ENCODE data around the gene PTS.

The PTS gene

DNA sequence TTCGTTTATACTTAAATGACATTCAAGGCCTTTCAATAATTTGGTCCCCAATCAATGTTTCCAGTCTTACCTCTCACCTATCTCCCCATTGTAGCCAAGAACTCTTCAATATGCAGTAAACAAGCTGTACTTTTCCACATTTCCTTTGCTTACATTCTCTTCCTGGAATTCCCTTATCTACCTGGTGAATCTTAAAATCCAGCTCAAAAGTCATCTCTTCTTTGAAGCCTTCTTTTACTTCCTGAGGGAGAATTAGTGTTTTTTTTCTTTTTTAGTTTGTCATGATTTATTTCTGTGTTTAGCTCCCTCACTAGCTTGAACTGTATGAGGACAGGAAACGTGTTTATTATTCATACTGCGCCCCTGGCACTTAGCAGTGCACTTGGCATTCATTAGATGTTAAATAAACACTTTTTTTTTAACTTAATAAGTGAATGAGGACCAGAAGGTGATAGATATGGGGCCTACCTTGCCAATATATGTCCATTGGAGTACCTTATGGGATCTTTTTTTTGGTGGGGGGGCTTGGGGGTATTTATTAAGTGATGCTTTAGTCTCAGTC lies 4.9 kb upstream of the PTS start:
- no peak for DNase-seq (ENCODE audit: low spot score)

DNA sequence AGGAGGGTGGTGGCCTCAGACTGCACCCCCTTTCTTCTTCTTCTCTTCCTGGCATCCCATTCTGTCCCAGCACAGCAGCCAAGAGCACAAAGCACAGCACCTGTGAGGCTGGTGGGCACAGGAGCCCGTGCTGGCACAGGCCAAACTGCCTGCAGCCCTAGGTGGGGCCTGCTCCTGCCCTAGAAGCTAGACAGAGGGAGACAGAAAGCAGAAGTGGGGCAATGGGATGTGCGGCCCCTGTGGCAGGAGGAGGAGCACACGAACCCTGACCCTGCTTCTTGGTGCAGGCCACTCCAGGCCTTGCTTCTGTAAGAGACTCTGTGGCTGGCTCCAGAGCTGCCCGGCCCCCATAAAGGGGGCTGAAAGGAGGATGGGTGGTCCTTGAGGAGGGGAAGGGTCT lies 3.9 kb upstream of the PTS start:
- DNase-seq (ENCODE audit: low spot score), result no peak

DNA sequence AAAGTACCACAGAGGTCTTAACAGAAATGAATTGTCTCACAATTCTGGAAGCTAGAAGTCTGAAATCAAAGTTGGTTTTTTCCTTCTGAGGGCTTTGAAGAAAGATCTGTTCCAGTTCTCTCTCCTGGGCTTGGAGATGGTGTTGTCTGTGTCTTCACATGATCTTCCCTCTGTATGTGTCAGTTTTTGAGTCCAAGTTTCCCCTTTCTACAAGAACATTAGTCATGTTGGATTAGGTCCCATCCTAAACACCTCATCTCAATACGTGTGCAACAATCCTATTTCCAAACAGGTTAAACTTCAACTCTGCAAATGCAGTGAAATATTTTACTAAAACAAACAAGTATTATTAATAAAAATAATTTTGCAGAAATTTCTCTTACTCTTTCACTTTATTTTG lies 3.1 kb upstream of the PTS start:
- DNase-seq (ENCODE audit: low spot score), result no peak

DNA sequence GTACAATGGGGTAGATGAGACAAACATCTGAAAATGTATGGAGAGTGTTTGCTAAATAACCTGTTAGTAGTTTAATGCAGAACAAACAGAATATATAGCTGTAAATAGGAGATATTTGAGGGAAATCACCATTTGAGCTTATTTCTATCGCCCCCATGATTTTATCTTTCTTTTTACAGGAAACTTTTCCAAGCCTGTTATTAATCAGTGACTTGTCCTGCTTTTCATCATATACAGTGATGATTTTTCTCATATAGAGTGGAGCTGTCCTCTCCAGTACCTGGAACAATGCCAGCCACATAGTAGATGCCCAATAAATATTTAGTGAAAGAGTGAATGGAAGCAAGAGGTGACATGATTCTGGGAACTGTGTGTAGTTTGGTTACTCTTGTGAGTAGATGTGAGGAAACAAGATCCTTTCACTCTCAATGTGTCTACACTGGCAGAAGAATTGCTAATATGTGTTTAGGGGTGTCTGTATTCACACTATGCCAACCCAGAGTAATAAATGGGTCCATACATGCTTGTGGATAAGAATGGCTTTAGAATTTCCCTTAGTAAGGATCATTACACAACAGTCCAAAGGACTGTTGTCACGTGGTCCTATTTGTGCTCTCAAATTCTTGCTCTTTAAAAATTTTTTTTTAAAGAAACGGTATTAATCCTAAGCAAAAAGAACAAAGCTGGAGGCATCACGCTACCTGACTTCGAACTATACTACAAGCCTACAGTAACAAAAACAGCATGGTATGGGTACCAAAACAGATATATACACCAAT lies 2.3 kb upstream of the PTS start:
- no peak for DNase-seq (ENCODE audit: low spot score)

DNA sequence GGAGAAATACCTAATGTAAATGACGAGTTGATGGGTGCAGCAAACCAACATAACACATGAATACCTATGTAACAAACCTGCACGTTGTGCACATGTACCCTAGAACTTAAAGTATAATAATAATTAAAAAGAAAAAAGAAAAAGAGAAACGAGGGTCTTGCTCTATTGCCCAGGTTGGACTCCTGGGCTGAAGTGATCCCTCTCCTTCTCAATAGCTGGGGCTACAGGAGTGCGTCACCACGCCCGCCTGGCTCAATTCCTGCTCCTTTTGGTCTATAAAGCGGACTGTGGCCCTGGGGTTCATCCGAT lies 521 bp upstream of the PTS start:
- peak; percentile 75 for DNase-seq (ENCODE audit: low spot score)

DNA sequence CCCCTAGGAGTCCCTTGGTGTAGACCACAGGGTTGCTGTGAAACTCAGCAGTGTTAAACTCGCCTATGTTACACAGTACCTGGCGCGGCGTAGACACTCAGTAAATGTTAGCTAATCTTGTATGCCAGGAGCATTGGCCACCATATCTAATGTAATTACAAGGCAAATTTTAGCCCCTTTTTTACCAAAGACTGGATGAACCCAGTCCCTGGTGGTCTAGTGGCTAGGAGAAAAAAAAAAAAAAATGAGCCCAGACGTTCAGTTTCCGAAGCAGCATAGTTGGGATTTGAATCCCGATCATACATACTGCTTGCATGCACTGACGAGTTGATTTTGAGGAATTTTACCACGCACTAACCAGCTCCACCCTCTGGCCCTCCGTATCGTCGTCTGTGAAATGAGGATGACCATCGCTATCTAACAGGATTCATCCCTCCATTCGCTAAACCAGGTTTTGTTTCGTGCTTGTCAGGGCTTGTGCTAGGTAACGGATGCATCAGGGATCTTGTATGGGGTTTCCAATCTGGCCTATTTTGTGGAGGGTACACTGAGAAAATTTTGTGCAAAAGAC lies 688 bp downstream of the PTS start:
- DNase-seq (ENCODE audit: low spot score), result peak; percentile 51

DNA sequence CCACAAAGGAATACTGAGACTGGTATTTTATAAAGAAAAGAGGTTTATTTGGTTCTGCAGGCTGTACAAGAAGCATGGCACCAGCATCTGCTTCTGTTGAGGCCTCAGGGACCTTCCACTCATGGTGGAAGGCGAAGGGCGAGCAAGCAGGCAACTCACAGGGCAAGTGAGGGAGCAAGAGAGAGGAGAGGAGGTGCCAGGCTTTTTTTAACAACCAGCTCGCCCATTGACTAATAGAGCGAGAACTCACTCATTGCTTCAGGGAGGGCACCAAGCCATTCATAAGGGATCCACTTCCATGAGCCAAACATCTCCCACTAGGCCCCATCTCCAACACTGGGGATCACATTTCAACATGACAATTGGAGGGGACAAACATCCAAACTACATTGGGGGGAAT lies 1.2 kb downstream of the PTS start:
- DNase-seq (ENCODE audit: low spot score), result no peak

DNA sequence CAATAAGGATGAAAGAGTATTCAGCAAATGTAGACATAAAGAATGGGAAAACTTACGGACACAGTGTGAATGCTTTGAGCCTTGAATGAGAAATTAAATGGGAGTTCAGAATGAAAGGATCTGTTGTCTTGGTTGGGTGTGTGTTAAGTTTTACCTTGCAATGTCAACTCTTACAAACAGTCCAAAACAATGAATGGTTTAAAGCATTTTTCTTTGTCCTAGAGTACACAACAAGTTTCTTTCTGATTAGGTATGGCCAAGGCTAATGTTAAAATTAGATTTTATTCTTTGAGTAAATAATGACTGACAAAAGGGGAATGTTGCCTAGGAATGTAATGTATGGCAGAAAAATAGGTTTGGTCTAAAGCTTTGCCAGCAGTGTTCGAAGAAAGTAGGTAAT lies 2.5 kb downstream of the PTS start:
- DNase-seq (ENCODE audit: low spot score), result no peak

DNA sequence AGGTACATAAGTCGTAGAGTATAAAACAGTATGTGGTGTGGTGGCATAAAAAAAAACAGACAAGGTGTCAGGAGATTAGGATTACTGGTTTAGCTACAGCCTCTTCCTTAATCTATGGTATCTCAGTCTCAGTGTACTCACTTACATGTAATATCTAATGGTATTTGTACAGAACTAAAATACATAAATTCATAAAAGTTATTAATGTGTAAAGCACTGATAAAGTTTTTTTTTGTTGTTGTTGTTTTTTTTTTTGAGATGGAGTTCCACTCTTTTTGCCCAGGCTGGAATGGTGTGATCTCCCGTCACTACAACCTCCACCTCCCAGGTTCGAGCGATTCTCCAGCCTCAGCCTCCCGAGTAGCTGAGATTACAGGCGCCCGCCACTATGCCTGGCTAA lies 2.9 kb downstream of the PTS start:
- DNase-seq (ENCODE audit: low spot score), result no peak

DNA sequence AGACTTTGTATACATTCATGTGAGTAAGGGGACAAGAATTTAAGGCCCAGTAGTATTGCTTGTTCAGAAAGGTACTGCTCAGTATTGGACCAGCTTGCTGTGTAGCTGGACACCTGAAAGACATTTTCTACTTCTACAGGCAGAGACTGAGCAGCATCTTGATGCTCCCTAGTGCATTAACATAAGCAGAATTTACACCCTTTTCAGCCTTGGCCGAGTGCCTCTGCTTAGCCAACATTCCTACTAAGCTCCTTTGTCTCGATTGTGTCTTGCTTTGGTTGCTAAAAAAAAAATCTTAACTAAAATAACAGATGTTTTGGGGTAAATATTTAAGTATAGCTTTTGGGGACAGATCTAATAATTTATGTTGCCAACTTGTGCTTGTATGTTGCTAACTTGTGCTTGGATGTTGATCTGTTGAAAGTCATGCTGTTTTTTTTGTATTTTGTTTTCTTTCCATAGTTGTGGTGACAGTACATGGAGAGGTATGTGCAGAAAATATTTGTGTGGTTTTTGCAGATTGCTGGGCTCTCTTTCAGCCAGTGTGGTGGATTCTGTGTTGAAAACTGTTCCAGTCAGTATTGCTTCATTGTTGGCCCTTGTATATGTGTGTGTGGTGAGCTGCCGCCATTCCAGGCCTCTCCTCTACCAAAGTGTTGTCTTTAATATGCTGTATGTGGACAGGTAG lies 3.7 kb downstream of the PTS start:
- peak; percentile 79 for DNase-seq (ENCODE audit: low spot score)

DNA sequence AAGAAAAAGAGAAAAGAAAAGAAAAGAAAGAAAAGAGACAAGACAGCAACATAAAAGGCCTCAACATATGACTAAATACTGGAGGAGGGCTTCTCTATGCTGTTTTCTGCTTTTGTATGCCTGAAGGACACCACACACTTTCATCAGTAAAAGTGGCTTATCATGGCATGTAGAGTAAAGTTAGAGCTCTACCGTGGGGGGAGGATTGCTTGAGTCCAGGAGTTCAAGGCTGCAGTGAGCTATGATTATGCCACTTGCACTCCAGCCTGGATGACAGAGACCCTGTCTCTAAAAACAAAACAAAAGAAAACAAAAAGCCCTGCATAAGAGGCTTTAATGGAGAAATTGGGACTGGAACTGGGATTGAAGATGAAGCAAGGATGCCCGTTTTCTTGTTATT lies 5.7 kb downstream of the PTS start:
- no peak for DNase-seq (ENCODE audit: low spot score)

DNA sequence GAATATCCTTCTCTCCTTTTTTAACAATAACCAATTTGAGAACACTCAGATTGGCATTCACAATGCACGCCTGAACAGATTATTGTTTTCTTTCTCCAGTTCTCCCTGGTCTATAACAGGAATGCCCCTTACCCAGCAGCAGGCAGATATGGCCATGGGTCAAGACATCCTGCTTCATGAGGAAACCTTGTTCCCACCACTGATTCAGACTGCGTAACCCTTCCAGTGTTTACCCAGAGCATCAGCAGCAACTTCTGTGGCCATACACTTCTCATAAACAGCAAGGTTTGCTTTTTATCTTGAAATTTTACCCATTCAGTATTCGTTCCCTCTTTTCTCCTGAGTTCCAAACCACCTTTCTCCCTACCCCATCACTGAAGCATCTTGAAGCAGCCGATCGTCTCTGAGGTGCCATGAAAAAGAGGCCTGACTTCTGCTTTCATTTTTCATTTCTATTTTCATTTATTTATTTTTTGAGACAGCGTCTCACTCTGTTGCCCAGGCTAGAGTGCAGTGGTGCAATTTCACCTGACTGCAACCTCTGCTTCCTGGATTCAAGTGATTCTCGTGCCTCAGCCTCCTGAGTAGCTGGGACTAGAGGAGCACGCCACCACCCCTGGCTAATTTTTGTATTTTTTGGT lies 9.6 kb downstream of the PTS start:
- DNase-seq (ENCODE audit: low spot score), result no peak

DNA sequence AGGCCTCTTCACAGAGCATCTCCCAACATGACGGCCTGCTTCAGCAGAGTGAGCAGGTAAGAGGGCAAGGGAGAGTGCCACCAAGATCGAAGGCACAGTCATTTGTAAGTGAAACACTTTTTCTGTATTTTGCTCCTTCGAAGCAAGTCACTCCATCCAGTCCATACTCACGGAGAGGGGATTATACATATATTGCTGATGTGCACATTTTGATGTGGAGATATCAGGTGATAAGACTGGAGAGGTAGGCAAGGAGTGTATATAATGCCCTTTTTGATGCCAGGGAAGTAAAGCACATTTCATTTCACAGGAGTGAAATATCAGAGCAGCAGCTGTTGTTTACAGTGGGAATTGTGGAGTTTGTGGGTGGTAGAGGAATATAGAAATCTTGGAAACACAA lies 11.2 kb downstream of the PTS start:
- no peak for DNase-seq (ENCODE audit: low spot score)

DNA sequence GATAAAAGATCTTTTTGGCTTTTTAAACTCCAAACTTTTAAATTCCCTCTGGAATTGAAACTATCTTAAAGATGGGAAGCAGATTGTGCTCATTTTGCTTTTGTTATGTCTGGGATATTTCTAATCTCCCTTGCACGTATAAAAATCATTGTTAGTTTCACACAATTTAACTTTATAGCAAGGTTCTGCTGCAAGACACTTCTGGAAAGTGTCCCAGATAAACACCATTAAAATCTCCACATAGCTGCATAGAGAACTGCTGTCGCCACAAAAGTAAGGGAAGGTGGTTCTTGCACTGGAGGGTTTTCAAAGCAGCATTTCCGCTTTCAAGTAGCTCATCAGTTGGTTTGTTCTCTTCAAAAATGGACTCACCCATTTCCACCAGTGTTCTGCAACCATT lies 11.8 kb downstream of the PTS start:
- no peak for DNase-seq (ENCODE audit: low spot score)

DNA sequence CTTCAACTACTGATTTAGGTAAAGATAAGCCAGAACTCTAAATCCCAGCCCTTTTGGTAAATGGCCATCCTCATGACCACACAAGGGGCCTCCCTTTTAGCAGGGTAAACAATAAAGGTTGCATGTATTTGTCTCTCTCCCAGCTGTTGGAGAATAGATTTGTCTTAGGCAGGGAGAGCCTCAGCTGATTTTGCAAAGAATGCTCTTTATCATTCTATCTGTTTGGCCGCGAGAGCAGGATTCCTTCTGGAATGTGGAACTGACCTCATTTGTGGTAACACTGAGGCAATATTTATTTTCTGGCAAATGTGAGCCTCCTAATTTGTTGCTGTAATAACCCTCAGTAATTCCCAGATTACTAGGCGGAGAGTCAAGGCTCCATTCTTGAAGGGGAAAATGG lies 15.3 kb downstream of the PTS start:
- peak; percentile 48 for DNase-seq (ENCODE audit: low spot score)

DNA sequence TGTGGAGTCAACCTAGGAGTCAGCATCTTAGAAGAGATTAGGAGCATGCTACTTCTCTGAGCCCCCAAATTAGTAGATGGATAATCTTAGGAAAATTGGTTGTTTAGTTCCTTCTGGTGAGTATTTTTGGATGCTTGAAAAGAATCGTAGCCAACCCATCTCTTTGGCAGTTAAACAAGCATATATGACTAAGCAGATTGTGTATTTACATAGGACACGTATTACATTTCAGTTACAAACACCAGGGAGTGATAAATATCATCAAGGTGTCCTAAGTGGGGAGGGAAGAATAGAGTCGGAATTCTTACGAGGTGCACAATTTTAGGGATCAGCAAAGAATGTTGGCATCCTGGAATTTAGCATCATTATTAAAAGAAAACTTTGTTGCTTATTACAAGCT lies 21.0 kb downstream of the PTS start:
- no peak for DNase-seq (ENCODE audit: low spot score)

DNA sequence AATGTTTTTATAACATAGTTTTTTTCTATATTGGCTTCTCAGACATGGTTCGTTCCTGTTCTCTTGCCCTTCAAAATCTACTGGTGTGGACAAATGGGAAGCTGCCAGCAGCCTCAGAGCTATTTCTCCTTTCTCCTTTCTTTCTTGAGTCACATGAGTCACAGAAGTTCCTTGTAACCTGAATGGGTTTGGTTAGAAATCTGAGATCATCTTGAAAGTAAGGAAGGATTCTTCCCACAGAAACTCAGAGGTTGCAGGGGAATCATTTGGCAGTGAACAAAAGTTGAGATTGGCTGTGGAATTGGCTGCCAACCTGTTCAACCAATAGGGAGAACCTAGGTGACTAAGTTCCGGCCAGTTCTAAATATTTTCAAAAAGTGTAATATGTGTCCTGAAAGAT lies 22.0 kb downstream of the PTS start:
- DNase-seq (ENCODE audit: low spot score), result no peak

DNA sequence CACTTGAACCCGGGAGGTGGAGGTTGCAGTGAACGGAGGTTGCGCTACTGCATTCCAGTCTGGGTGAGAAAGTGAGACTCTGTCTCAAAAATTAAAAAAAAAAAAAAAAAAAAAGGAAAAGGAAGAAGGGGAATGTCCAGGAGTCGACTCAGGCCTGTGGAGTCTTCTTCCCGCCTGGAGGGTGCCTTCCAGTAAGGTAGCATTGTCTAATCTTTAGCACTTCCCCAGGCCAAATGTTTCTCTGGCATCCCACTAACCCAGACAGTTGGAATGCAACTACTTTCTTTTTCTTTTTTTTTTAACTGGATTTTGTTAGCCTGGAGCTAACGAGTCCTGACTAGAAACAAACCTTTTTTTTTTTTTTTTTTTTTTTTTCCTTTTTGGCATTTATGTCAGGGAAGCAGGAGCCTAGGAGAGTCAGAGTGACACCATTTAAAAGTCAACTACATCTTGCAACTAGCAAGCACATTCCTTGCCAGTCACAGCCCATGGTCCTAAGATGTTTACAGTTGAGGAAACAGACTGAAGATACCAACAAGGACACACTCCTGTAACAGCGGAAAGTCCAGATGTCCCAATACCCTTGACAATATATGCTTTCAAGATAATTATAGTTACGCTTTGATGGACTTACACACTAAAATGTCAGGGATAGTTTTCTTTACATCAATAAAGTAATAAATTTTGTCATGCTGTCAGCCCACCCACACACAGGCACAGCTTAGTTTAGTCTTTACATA lies 23.8 kb downstream of the PTS start:
- peak; percentile 11 for DNase-seq (ENCODE audit: low spot score)

DNA sequence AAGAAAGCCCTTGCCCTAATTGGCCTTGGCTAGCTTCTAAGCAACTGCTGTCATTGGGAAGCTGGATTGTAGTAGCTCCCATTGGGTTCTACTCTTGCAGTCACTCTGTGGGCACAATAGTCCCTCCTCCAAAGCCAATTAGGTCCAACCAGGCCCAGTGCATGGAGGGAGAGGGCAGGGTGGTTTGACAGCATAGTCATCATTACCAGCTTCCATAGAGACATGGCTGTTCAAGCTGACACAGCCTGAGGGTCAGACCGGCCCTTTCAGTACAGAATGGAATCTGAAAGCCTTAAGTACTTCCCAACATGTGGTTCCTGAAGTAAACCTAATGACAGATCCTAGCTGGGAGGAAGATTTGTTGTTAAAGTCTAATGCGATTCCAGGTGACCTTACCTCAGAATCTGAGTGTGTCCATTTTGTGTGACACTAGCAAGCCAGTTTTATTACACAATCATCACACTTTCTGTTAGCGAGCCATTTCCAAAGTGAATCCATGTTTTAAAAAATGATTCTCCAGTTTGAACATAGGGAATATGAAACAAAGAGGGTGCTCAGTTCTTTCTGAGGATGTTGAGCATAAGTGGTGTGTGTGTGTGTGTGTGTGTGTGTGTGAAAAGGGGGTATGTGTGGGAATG lies 27.5 kb downstream of the PTS start:
- DNase-seq (ENCODE audit: low spot score), result no peak

DNA sequence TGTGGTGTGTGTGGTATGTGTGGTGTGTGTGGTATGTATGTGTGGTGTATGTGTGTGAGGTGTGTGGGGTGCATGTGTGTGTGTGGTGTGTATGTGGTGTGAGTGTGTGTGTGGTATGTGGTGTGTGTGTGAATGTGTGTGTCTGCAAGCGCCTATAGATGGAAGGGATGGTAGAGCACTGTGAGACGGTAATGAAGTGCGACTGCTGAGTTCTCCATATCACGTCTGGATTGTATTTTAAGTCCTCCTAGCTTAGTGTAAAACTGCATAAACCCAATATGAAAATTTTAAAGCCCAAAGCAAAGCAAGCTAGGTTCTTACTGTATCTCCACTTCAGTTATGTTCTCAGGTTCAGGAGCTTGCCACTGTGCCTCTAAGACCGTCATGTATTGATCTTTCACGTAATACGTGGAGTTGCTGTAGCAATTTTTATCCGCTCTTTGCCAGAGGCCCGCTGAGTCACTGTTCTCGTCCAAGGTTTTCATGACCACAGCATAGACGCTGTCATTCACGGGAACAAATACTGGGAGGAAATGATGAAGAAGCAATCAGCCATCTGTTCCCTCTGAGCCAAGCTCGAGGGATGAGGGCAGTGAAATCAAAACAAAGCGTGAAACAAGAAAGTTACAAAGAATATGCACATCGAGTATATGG lies 29.0 kb downstream of the PTS start:
- DNase-seq (ENCODE audit: low spot score), result peak; percentile 49

DNA sequence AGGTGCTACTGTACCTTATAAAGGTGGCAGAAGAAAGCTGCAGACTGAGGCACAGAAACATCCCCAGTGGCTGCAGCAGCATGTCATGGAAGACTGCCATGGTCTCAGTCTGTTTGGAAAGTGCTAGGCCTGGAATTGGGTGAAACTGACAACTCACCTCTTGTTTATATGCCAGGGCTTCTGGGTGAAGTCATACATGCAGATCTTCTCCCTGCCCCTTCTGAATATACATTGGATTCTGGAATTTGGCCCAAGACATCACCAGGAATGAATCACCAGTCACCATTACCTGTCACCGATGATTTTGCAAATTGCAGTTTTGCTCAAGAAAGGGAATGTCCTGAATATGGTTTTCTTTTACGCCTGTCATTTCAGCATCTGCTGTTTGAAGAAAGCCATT lies 34.3 kb downstream of the PTS start, which contains the start of gene PLET1:
TSS of gene PLET1 (minus strand) at position 371 of the 400 bp plus-strand sequence. CDS start at position 100, 271 bp downstream.
- DNase-seq (ENCODE audit: low spot score), result no peak
